Measurements from ENCODE around the gene FLCN.
"Not testable (repeated sequence)": the region's sequence is repeated elsewhere in the genome, so short reads cannot be mapped to it uniquely, and the experiment has no call there.

GRCh38 chr17:17195466-17195865 is 41.5 kb downstream of the FLCN start:
- TF ChIP-seq CTCF (IDR thresholded peaks at IDR 0.05); SIN3A (IDR thresholded peaks at IDR 0.05; ENCODE audit: borderline replicate concordance, insufficient read depth, low read depth, low read length); POLR2AphosphoS5 (IDR thresholded peaks at IDR 0.05; ENCODE audit: low read depth, low read length): not testable (repeated sequence)

Measured in Panc1 (cell line).